Aorta (tissue), 5 donors: ENCODE data around the gene TRIM37. TPM values are rescaled to one million over a fixed set of nuclear protein-coding genes. Genes with fewer than 3 reads are reported as not detected.
"Not testable (repeated sequence)": the region's sequence is repeated elsewhere in the genome, so short reads cannot be mapped to it uniquely, and the experiment has no call there.

Experiments
- ATAC-seq: fragments of 200-7000 bp; cut with Tn5 transposase; one replicate; pipeline ENCODE4 v1.9.1; 2022; ENCODE audit warnings: moderate library complexity; ENCODE audit not compliant: low FRiP score
- DNase-seq, 2 donors: peaks; one replicate each; pipeline ENCODE4 v3.0.0-alpha.2; 2020
- H3K27ac ChIP-seq, 2 donors: one replicate each; pipeline ENCODE4 v1.5.1; 2013; ENCODE audit warnings: low read length in 2 of 2, mild to moderate bottlenecking in 2 of 2, moderate library complexity in 2 of 2, control low read depth in 1 of 2, inconsistent platforms in 1 of 2, low read depth in 1 of 2
- H3K27me3 ChIP-seq, 2 donors: one replicate each; pipeline ENCODE4 v1.6.1; 2013; ENCODE audit warnings: control low read depth in 1 of 2, low read length in 1 of 2, mild to moderate bottlenecking in 1 of 2, moderate library complexity in 1 of 2; ENCODE audit not compliant: insufficient read depth in 2 of 2, control insufficient read depth in 1 of 2
- H3K36me3 ChIP-seq, 2 donors: one replicate each; pipeline ENCODE4 v1.6.1; 2013; ENCODE audit warnings: control low read depth in 1 of 2, low read length in 1 of 2, mild to moderate bottlenecking in 1 of 2; ENCODE audit not compliant: insufficient read depth in 2 of 2, control insufficient read depth in 1 of 2
- H3K4me1 ChIP-seq, 2 donors: one replicate each; pipeline ENCODE4 v1.6.1; 2013; ENCODE audit warnings: low read length in 2 of 2, control low read depth in 1 of 2, mild to moderate bottlenecking in 1 of 2, moderate library complexity in 1 of 2; ENCODE audit not compliant: insufficient read depth in 2 of 2, control insufficient read depth in 1 of 2
- H3K4me3 ChIP-seq, 2 donors: one replicate each; pipeline ENCODE4 v1.5.1; 2013; ENCODE audit warnings: low read length in 2 of 2, control low read depth in 1 of 2, mild to moderate bottlenecking in 1 of 2
- H3K9me3 ChIP-seq: one replicate; pipeline ENCODE4 v1.6.1; 2013; ENCODE audit warnings: mild to moderate bottlenecking, low read length; ENCODE audit not compliant: control insufficient read depth
- WGBS, 2 donors: extraction: QIAGEN DNeasy Blood & Tissue Kit; methylation state at CpG; one replicate each; pipeline ENCODE4 v1.1.7; 2013; 5-methylcytosine and 5-hydroxymethylcytosine counted together
- intact Hi-C, 2 donors: fragments of 100-400 bp; cut with DNase I; formaldehyde crosslinking; loops; one replicate each; pipeline versions ENCODE4 v1.14.2 to v1.15.0; 2022
- polyA plus RNA-seq, 2 donors: library from polyadenylated mRNA; stranded (reverse); fragments of 200-250 nt; gene quantifications; one replicate each; pipeline ENCODE4 v1.2.3, GENCODE V29; 2013
- total RNA-seq, 2 donors: library from RNA; stranded (reverse); fragmentation: NEBNext Ultra II Directional; extraction: Animal tissue kit (Norgen Biotek cat#: 25700); gene quantifications; one replicate each; pipeline ENCODE4 v1.2.1, GENCODE V29; 2021
- donor health status: healthy with polysubstance abuse.
- donor health status: Bipolar disorder and iron deficiency.
- donor health status: DM: no; HTN: no; CAD: no.
- donor health status: DM: no; HTN: no; CAD: no.
- donor health status: DM: yes; HTN: yes; CAD: no.

TRIM37 gene
- total and polyA plus RNA-seq, 4 donors, result 7.9 to 23.8 (median 14.2) TPM

GRCh38 chr17:59097876-59098275 lies 8.8 kb downstream of the TRIM37 start:
- Histone ChIP-seq H3K36me3 (no peaks in the 10 kb centered on the region), H3K27ac (no peak overlapping the region), H3K4me3 (no peak overlapping the region), H3K4me1 (peaks cover 0 to 3% of the 10 kb centered on the region in 2 donors), H3K27me3 (no peaks in the 10 kb centered on the region), H3K9me3 (no peaks in the 10 kb centered on the region)
- DNase-seq, result no peak
- ATAC-seq, result no peak
- intact Hi-C loops, result no loop called here

GRCh38 chr17:59094861-59095530 lies 11.7 kb downstream of the TRIM37 start:
- 63 to 66% methylated on average over 6 of the region's 6 CpGs for WGBS, 2 donors
- no peak for ATAC-seq
- Histone ChIP-seq H3K27me3 (no peaks in the 10 kb centered on the region), H3K4me3 (no peak overlapping the region), H3K9me3 (no peaks in the 10 kb centered on the region), H3K36me3 (no peaks in the 10 kb centered on the region), H3K4me1 (peaks cover 0 to 3% of the 10 kb centered on the region in 2 donors), H3K27ac (no peak overlapping the region)
- intact Hi-C loops, result no loop called here
- no peak for DNase-seq

- peak overlapping the region in 1 of 2 donors; percentile 57 for H3K27ac ChIP-seq
- peak overlapping the region in 1 of 2 donors; percentile 28 for H3K4me3 ChIP-seq
- peaks cover 0 to 3% of the 10 kb centered on the region in 2 donors for H3K4me1 ChIP-seq
- intact Hi-C loops, result no loop called here
- H3K36me3 ChIP-seq, result no peaks in the 10 kb centered on the region
- WGBS, 2 donors, result 0 to 7% methylated on average over 8 of the region's 8 CpGs
- no peaks in the 10 kb centered on the region for H3K9me3 ChIP-seq
- peak in 1 of 2 donors; percentile 73 for DNase-seq
- ATAC-seq, result no peak
- no peaks in the 10 kb centered on the region for H3K27me3 ChIP-seq
These were observed 12.9 kb downstream of the TRIM37 start for GRCh38 chr17:59093702-59094231.

GRCh38 chr17:59093145-59093701 lies 13.5 kb downstream of the TRIM37 start:
- DNase-seq, result no peak
- no peaks in the 10 kb centered on the region for H3K27me3 ChIP-seq
- intact Hi-C loops, result no loop called here
- H3K36me3 ChIP-seq, result no peaks in the 10 kb centered on the region
- H3K4me1 ChIP-seq, result peaks cover 0 to 3% of the 10 kb centered on the region in 2 donors
- H3K9me3 ChIP-seq, result no peaks in the 10 kb centered on the region
- WGBS, 2 donors, result 2 to 6% methylated on average over 4 of the region's 4 CpGs
- no peak overlapping the region for H3K27ac ChIP-seq
- H3K4me3 ChIP-seq, result peak overlapping the region; percentile 11 to 28
- ATAC-seq, result no peak

GRCh38 chr17:59090593-59090992 lies 16.1 kb downstream of the TRIM37 start:
- intact Hi-C loops, ATAC-seq: not testable (repeated sequence)

GRCh38 chr17:59084154-59084553 lies 22.5 kb downstream of the TRIM37 start:
- Histone ChIP-seq H3K27ac (no peak overlapping the region), H3K4me1 (no peaks in the 10 kb centered on the region), H3K27me3 (no peaks in the 10 kb centered on the region), H3K4me3 (no peak overlapping the region), H3K36me3 (no peaks in the 10 kb centered on the region), H3K9me3 (no peaks in the 10 kb centered on the region)
- WGBS, 2 donors, result 94 to 96% methylated on average over 4 of the region's 4 CpGs
- DNase-seq (no peak), ATAC-seq (no peak)
- intact Hi-C loops, result no loop called here

More at GRCh38 chr17:59090593-59090992, 16.1 kb downstream of the TRIM37 start:
- not testable (repeated sequence) for H3K36me3 ChIP-seq, H3K27ac ChIP-seq, H3K4me1 ChIP-seq, H3K27me3 ChIP-seq, DNase-seq, H3K9me3 ChIP-seq, H3K4me3 ChIP-seq
- WGBS, 2 donors, result 95 to 96% methylated on average over 12 of the region's 12 CpGs

- Histone ChIP-seq H3K9me3 (no peaks in the 10 kb centered on the region), H3K27ac (no peak overlapping the region), H3K36me3 (peaks cover 2 to 7% of the 10 kb centered on the region in 2 donors), H3K4me3 (no peak overlapping the region), H3K4me1 (no peaks in the 10 kb centered on the region), H3K27me3 (no peaks in the 10 kb centered on the region)
- no peak for ATAC-seq
- no peak for DNase-seq
- intact Hi-C loops, result no loop called here
These were observed 32.2 kb downstream of the TRIM37 start for GRCh38 chr17:59074494-59074893.

GRCh38 chr17:59073972-59074371 lies 32.7 kb downstream of the TRIM37 start:
- Histone ChIP-seq H3K36me3 (peaks cover 2 to 7% of the 10 kb centered on the region in 2 donors), H3K27me3 (no peaks in the 10 kb centered on the region), H3K4me1 (no peaks in the 10 kb centered on the region), H3K4me3 (no peak overlapping the region), H3K27ac (no peak overlapping the region), H3K9me3 (no peaks in the 10 kb centered on the region)
- intact Hi-C loops, result no loop called here
- ATAC-seq, result no peak
- no peak for DNase-seq
- 86 to 98% methylated on average over 1 of the region's 1 CpG for WGBS, 2 donors

GRCh38 chr17:59069856-59070255 lies 36.8 kb downstream of the TRIM37 start:
- Histone ChIP-seq H3K36me3 (peaks cover 0 to 7% of the 10 kb centered on the region in 2 donors), H3K4me1 (no peaks in the 10 kb centered on the region), H3K4me3 (no peak overlapping the region), H3K27me3 (no peaks in the 10 kb centered on the region), H3K27ac (no peak overlapping the region), H3K9me3 (no peaks in the 10 kb centered on the region)
- no peak for ATAC-seq
- no peak for DNase-seq
- intact Hi-C loops, result no loop called here
- 99 to 100% methylated on average over 1 of the region's 1 CpG for WGBS, 2 donors
